Choroid plexus epithelial cell (primary cell): ENCODE results near the gene GLS2.

Experiments used
- DNase-seq: peaks from one replicate; pipeline ENCODE4 v3.0.0-alpha.2; 2010; ENCODE audit warnings: low read depth
- H3K4me3 ChIP-seq: 2 replicates; pipeline ENCODE4 v1.5.1; 2011; ENCODE audit warnings: low read depth, mild to moderate bottlenecking, control low read depth, low read length, moderate library complexity
- TF ChIP-seq, protein P1 (sequence below): conservative IDR thresholded peaks from 2 replicates; pipeline ENCODE4 v1.5.1; 2011; ENCODE audit warnings: low read depth, mild to moderate bottlenecking, control low read depth, inconsistent platforms, low read length, moderate library complexity

Gene GLS2

DNA sequence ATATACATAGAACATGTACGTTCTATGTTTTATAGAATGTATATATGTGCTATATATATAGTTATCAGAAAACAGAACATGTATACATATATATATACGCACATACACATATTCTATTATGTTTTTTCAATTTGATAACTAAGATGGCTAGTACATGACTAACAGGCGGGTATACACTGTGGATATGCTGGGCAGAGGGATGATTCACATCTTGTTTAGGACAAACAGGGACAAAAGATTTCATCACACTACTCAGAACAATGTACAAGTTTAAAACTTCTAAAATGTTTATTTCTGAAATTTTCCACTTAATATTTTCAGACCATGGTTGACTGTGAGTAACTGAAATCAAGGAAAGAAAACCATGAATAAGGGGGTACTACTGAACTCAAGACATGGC is 56.1 kb downstream of the GLS2 start:
- peak; percentile 33 for DNase-seq
- no peak overlapping the region for H3K4me3 ChIP-seq
- TF ChIP-seq, protein P1, sequence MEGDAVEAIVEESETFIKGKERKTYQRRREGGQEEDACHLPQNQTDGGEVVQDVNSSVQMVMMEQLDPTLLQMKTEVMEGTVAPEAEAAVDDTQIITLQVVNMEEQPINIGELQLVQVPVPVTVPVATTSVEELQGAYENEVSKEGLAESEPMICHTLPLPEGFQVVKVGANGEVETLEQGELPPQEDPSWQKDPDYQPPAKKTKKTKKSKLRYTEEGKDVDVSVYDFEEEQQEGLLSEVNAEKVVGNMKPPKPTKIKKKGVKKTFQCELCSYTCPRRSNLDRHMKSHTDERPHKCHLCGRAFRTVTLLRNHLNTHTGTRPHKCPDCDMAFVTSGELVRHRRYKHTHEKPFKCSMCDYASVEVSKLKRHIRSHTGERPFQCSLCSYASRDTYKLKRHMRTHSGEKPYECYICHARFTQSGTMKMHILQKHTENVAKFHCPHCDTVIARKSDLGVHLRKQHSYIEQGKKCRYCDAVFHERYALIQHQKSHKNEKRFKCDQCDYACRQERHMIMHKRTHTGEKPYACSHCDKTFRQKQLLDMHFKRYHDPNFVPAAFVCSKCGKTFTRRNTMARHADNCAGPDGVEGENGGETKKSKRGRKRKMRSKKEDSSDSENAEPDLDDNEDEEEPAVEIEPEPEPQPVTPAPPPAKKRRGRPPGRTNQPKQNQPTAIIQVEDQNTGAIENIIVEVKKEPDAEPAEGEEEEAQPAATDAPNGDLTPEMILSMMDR, result no peak

DNA sequence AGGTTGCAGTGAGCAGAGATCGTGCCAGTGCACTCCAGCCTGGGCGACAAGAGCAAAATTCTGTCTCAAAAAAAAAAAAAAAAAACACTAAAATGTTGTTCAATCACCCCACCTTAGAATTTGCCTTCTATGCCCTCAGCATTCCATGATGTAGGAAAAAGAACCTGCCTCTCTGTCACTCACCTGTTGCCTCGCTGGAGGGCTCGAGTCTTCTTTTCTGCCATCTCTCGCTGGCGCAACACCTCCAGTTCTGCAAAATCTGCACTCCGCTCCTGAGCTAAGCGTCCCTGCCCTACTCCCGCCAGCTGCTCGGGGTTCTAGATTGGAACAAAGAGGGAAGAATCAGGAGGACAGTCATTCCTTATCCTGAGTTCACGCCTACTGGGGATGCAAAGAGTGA is 56.7 kb downstream of the GLS2 start:
- no peak for DNase-seq
- TF ChIP-seq, protein P1, result no peak
- H3K4me3 ChIP-seq, result no peak overlapping the region

- no peak for DNase-seq
- H3K4me3 ChIP-seq, result no peak overlapping the region
- TF ChIP-seq, protein P1, result no peak
Observed at GRCh38 chr12:56425940-56426438, 62.0 kb downstream of the GLS2 start.

GRCh38 chr12:56425193-56425592 is 62.8 kb downstream of the GLS2 start:
- TF ChIP-seq, protein P1, result no peak
- no peak for DNase-seq
- H3K4me3 ChIP-seq, result no peak overlapping the region
